CD14-positive monocyte (primary cell): ENCODE data around the gene CIART. TPM values are rescaled to one million over a fixed set of nuclear protein-coding genes. Genes with fewer than 3 reads are reported as not detected.
"Not testable (repeated sequence)": the region's sequence is repeated elsewhere in the genome, so short reads cannot be mapped to it uniquely, and the experiment has no call there.

Experiments used
- DNase-seq, 3 donors: peaks; one replicate each; pipeline ENCODE4 v3.0.0-alpha.2; 2011 to 2022
- H2AFZ ChIP-seq: 2 replicates; pipeline ENCODE4 v1.6.0; 2012; ENCODE audit warnings: mild to moderate bottlenecking, low read depth, low read length, inconsistent platforms; ENCODE audit not compliant: insufficient read depth, poor library complexity, severe bottlenecking
- H3K27ac ChIP-seq, 2 donors: 1 replicate in 1 of 2; 2 replicates in 1 of 2; pipeline ENCODE4 v1.5.1; 2012 to 2013; ENCODE audit warnings: low read length in 2 of 2, control low read depth in 1 of 2, inconsistent platforms in 1 of 2, low read depth in 1 of 2, mild to moderate bottlenecking in 1 of 2
- H3K27me3 ChIP-seq, 2 donors: one replicate each; pipeline versions ENCODE4 v1.6.0 to v1.6.1; 2011 to 2013; ENCODE audit warnings: low read length in 2 of 2; ENCODE audit not compliant: control insufficient read depth in 2 of 2, insufficient read depth in 2 of 2
- H3K36me3 ChIP-seq, 2 donors: replicated peaks in 1 of 2; 1 replicate in 1 of 2; 2 replicates in 1 of 2; pipeline versions ENCODE4 v1.5.1 to v1.6.1; 2012 to 2013; ENCODE audit warnings: low read length in 2 of 2, control low read depth in 1 of 2, inconsistent platforms in 1 of 2, mild to moderate bottlenecking in 1 of 2; ENCODE audit not compliant: insufficient read depth in 2 of 2, control insufficient read depth in 1 of 2
- H3K4me1 ChIP-seq, 2 donors: 1 replicate in 1 of 2; 2 replicates in 1 of 2; pipeline versions ENCODE4 v1.5.1 to v1.6.1; 2012 to 2013; ENCODE audit warnings: low read length in 2 of 2, control low read depth in 1 of 2, inconsistent platforms in 1 of 2, mild to moderate bottlenecking in 1 of 2, moderate library complexity in 1 of 2; ENCODE audit not compliant: insufficient read depth in 2 of 2, control insufficient read depth in 1 of 2
- H3K4me2 ChIP-seq: replicated peaks from 2 replicates; pipeline ENCODE3; 2012; ENCODE audit warnings: low read length, moderate library complexity, mild to moderate bottlenecking; ENCODE audit not compliant: poor library complexity, severe bottlenecking; ENCODE audit errors: extremely low read depth
- H3K4me3 ChIP-seq, 3 experiments: fragments of 200-600 bp in 1 of 3; sonication (generic) in 1 of 3; replicated peaks in 1 of 3; 1 replicate in 2 of 3; 2 replicates in 1 of 3; pipeline ENCODE4 v1.5.1; 2011 to 2013; ENCODE audit warnings: low read length in 3 of 3, mild to moderate bottlenecking in 3 of 3, control low read depth in 2 of 3, low read depth in 2 of 3, inconsistent platforms in 1 of 3, moderate library complexity in 1 of 3
- H3K79me2 ChIP-seq: 2 replicates; pipeline ENCODE4 v1.6.0; 2012; ENCODE audit warnings: mild to moderate bottlenecking, control low read depth, inconsistent platforms, low read length, moderate library complexity; ENCODE audit not compliant: insufficient read depth
- H3K9ac ChIP-seq: 2 replicates; pipeline ENCODE4 v1.6.0; 2017; ENCODE audit warnings: low read length, mild to moderate bottlenecking; ENCODE audit not compliant: insufficient read depth, poor library complexity, severe bottlenecking
- H3K9me3 ChIP-seq, 2 donors: replicated peaks in 1 of 2; 1 replicate in 1 of 2; 2 replicates in 1 of 2; pipeline versions ENCODE4 v1.5.1 to v1.6.1; 2012 to 2013; ENCODE audit warnings: low read length in 2 of 2, control low read depth in 1 of 2; ENCODE audit not compliant: control insufficient read depth in 1 of 2, insufficient read depth in 1 of 2
- H4K20me1 ChIP-seq: 2 replicates; pipeline ENCODE4 v1.6.0; 2012; ENCODE audit warnings: mild to moderate bottlenecking, low read length, control low read depth, moderate library complexity; ENCODE audit not compliant: insufficient read depth
- H3K27ac Mint-ChIP-seq, 7 donors: one replicate each; pipeline ENCODE4 v1.8.0; 2020; ENCODE audit warnings: mild to moderate bottlenecking in 7 of 7, mixed read lengths in 7 of 7, moderate library complexity in 6 of 7, inconsistent platforms in 2 of 7
- H3K27me3 Mint-ChIP-seq, 3 donors: one replicate each; pipeline ENCODE4 v1.8.0; 2021 to 2022; ENCODE audit warnings: low read depth in 3 of 3, mild to moderate bottlenecking in 3 of 3, mixed read lengths in 3 of 3, moderate library complexity in 3 of 3, inconsistent platforms in 1 of 3
- H3K36me3 Mint-ChIP-seq, 2 donors: one replicate each; pipeline ENCODE4 v1.8.0; 2020; ENCODE audit warnings: mixed read lengths in 2 of 2, inconsistent platforms in 1 of 2, mild to moderate bottlenecking in 1 of 2
- H3K4me1 Mint-ChIP-seq: one replicate; pipeline ENCODE4 v1.8.0; 2020; ENCODE audit warnings: mild to moderate bottlenecking, mixed read lengths
- H3K4me3 Mint-ChIP-seq, 2 donors: one replicate each; pipeline ENCODE4 v1.8.0; 2020; ENCODE audit warnings: mild to moderate bottlenecking in 2 of 2, mixed read lengths in 2 of 2, moderate library complexity in 1 of 2
- H3K9me3 Mint-ChIP-seq, 7 donors: one replicate each; pipeline ENCODE4 v1.8.0; 2020 to 2022; ENCODE audit warnings: mixed read lengths in 7 of 7, mild to moderate bottlenecking in 6 of 7, moderate library complexity in 6 of 7, inconsistent platforms in 2 of 7
- CTCF ChIP-seq: fragments of 200-600 bp; IDR thresholded peaks from one replicate; pipeline ENCODE4 v1.8.0; 2022; ENCODE audit warnings: antibody characterized with exemption, mild to moderate bottlenecking
- WGBS: methylation state at CpG from one replicate; pipeline ENCODE4 v1.1.5; 2013; ENCODE audit warnings: missing lambda C conversion rate; ENCODE audit not compliant: insufficient coverage; 5-methylcytosine and 5-hydroxymethylcytosine counted together
- intact Hi-C, 2 donors: fragments of 100-400 bp; cut with micrococcal nuclease; formaldehyde crosslinking; loops; one replicate each; pipeline versions ENCODE4 v1.15.0 to v1.15.1; 2023
- polyA minus RNA-seq: library from RNA; depleted of rRNA, polyadenylated mRNA; stranded (reverse); fragments of >200 nt; gene quantifications from 2 replicates; pipeline ENCODE4 v1.2.3, GENCODE V29; 2012
- polyA plus RNA-seq, 3 donors: library from polyadenylated mRNA; depleted of rRNA in 1 of 3; unstranded in 2 of 3; stranded (reverse) in 1 of 3; fragments of 300-500 nt in 2 of 3; fragments of >200 nt in 1 of 3; fragmentation: Illumina TruSeq in 2 of 3; gene quantifications; 1 replicate in 2 of 3; 2 replicates in 1 of 3; pipeline ENCODE4 v1.2.3, GENCODE V29; 2012 to 2021
- total RNA-seq, 12 experiments: library from RNA in 1 of 12; stranded (reverse) in 1 of 12; fragments of 120-200 nt in 1 of 12; gene quantifications; one replicate each; pipeline ENCODE4 v1.2.4 and lab custom pipeline; 2013 to 2026; ENCODE audit warnings: mixed read lengths in 6 of 12, inconsistent platforms in 1 of 12

The CIART gene
- 0.12 TPM for total RNA-seq (2013)
- polyA plus RNA-seq, result under 1 TPM in 1 of 3 donors, not detected in 2; 0.61 TPM
- polyA minus RNA-seq, result not detected in 2 replicates
- 0 to 4.3 (median 0.12) reads per million in 11 experiments for total RNA-seq (lab: John Stamatoyannopoulos, UW)

- peaks cover 5 to 13% (median 8%) of the 10 kb centered on the region in 7 donors for H3K9me3 Mint-ChIP-seq
- H3K27ac Mint-ChIP-seq, result peak within 1 kb of the TSS in 5 of 7 donors; percentile 51 to 81 (median 63)
- peak within 1 kb of the TSS; percentile 10 for H3K9ac ChIP-seq
- H3K4me3 ChIP-seq, result peak within 1 kb of the TSS; percentile 32 to 78 (median 49)
- 1% methylated on average over 30 of the region's 46 CpGs for WGBS
- H3K27me3 ChIP-seq, result peaks cover 18 to 42% of the 10 kb centered on the region in 2 donors
- H3K27me3 Mint-ChIP-seq, result peaks cover 35 to 47% (median 46%) of the 10 kb centered on the region in 3 donors
- no peaks in the 10 kb centered on the region for H3K79me2 ChIP-seq
- DNase-seq, result peak; percentile 67 to 85 (median 73)
- intact Hi-C loops, result loop anchor here in 1 of 2 donors (2.0 kb wide), 1 partner anchor 25 kb away; the partner anchor contains the start of gene CA14
- H3K36me3 Mint-ChIP-seq, result peaks cover 8 to 14% of the 10 kb centered on the region in 2 donors
- no peaks in the 10 kb centered on the region for H3K36me3 ChIP-seq
- no peak within 1 kb of the TSS for H3K27ac ChIP-seq
- H3K4me1 Mint-ChIP-seq, result peaks cover 17% of the 10 kb centered on the region
- no peaks in the 10 kb centered on the region for H4K20me1 ChIP-seq
- H3K4me1 ChIP-seq, result peaks cover 19% of the 10 kb centered on the region in 2 donors
- H3K4me3 Mint-ChIP-seq, result peak within 1 kb of the TSS; percentile 95 to 97
- peak within 1 kb of the TSS; percentile 81 for H3K4me2 ChIP-seq
- no peak for TF ChIP-seq CTCF
- H2AFZ ChIP-seq, result peak within 1 kb of the TSS; percentile 87
- peaks cover 8 to 9% of the 10 kb centered on the region in 2 donors for H3K9me3 ChIP-seq
Observed at GRCh38 chr1:150281758-150282557, at the start of gene CIART. Gene CIART (plus strand): TSS chr1:150282554. CDS start chr1:150283268, 714 bp downstream.

- not testable (repeated sequence) for H3K4me3 Mint-ChIP-seq, H3K27me3 ChIP-seq, H4K20me1 ChIP-seq, H3K9ac ChIP-seq, H3K9me3 Mint-ChIP-seq, DNase-seq, H3K9me3 ChIP-seq, H3K27me3 Mint-ChIP-seq
- peak overlapping the region in 1 of 3 experiments; percentile 82 for H3K4me3 ChIP-seq
- intact Hi-C loops, result loop anchor here in 1 of 2 donors (10.0 kb wide), 1 partner anchor 48 kb away; no protein-coding TSS in a partner anchor
- H3K4me2 ChIP-seq, result peak overlapping the region; percentile 99
- H3K27ac Mint-ChIP-seq, result peak overlapping the region; percentile 50 to 99 (median 97)
- peaks cover 24 to 25% of the 10 kb centered on the region in 2 donors for H3K4me1 ChIP-seq
- peaks cover 75% of the 10 kb centered on the region for H3K79me2 ChIP-seq
- H3K4me1 Mint-ChIP-seq, result peaks cover 18% of the 10 kb centered on the region
- peaks cover 12 to 17% of the 10 kb centered on the region in 2 donors for H3K36me3 ChIP-seq
- peak overlapping the region; percentile 92 for H2AFZ ChIP-seq
- WGBS, result 97% methylated on average over 5 of the region's 10 CpGs
- H3K27ac ChIP-seq, result peak overlapping the region; percentile 52 to 97
- peaks cover 19 to 29% of the 10 kb centered on the region in 2 donors for H3K36me3 Mint-ChIP-seq
Observed at GRCh38 chr1:150232921-150233320, 49.4 kb upstream of the CIART start.
